NCI-H510A (cell line): ENCODE results near the gene CRAT.
A peak's percentile ranks its signal among the peaks of the same experiment; 100 is the strongest.

Experiments used
- DNase-seq: peaks from one replicate; lab custom pipeline; 2025; lab: John Stamatoyannopoulos, UW

Gene CRAT

DNA sequence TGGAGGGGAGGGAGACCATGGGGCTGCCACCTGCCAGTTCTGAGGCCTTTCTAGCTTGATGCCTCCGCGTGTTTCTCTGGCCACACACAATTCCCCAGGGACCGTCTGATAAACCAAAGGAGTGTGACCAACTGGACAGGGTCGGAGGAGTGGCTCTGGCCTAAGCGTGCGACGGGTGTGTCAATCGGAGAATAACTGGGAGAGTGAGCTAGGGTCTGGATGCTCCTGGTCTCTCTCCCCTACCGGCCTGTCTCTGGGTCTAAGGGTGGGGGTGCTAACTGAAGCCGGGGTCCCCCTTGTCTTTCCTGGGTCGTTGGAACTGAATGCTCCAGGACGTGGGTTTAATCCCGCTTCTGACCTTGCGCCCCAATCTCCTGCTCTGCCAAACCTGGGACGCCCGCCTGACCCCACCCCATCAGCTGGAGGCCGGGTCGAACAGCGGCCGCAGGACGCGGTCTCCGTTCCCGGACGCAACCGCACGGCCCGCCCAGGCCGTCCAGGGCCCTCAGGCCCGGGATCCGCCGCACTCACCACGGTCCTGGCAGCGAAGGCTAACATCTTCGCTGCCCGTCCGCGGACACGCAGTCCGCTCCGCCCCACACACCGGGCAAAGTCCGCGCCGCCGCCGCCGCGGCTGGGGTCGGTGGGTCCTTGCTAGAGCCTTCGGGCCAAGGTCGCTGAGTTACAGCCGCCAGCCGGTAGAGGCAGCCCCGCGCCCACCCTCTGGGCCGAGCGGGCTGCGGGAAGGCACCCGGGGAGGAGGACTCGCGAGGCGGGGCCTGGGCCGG, 447 bp downstream of the CRAT start:
- DNase-seq, result no peak

DNA sequence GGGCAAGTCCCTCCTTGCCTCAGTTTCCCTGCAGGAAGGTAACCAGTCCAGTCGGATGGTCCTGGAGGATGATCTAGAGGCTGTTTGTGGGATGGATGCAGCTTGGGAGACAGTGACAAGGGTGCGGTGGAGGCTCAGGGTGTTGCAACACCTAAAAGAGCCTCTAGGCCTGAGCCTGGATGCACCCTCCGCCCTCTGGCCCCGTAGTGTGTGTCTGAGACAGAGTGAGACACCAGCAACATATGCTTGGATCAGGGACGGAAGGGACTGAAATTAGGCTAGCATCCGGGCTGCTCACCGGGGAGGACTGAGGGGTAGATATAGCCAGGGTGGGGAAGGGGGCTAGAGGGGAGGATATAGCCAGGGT, 1.1 kb downstream of the CRAT start:
- no peak for DNase-seq

DNA sequence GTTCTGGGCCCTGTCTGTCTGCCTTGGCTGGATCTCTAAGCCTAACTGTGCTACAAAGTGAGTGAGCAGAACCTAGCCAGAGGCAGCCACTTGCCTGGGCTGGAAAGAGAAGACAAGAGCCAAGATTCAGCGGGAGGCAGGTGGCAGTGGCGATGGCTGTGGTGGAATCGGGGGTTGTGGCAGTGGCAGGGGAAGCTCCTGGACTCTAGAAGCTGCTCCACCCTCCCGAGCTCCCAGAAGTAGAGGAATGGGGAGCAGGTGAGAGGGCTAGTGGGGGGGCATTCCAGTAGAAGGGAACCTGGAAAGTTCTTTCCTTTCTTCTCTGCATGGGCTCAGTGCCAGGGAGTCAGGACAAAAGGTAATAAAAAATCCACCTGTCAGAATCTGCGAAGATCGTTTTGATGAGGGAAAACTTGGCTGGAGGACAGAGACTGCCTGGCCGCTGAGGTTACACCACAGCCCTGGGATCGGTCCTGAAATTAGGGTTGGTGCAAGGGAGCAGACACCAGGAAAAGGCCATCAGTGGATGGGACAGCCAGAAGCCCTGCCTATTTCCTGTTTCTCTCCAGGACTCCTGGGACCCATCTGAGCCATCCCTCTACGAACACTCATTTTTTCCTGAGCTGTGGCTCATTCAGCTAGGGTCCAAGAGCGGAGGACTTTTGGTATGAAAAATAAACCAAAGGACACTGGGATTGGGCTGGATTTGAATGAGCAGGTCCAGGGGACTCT, 1.6 kb downstream of the CRAT start:
- DNase-seq, result no peak

DNA sequence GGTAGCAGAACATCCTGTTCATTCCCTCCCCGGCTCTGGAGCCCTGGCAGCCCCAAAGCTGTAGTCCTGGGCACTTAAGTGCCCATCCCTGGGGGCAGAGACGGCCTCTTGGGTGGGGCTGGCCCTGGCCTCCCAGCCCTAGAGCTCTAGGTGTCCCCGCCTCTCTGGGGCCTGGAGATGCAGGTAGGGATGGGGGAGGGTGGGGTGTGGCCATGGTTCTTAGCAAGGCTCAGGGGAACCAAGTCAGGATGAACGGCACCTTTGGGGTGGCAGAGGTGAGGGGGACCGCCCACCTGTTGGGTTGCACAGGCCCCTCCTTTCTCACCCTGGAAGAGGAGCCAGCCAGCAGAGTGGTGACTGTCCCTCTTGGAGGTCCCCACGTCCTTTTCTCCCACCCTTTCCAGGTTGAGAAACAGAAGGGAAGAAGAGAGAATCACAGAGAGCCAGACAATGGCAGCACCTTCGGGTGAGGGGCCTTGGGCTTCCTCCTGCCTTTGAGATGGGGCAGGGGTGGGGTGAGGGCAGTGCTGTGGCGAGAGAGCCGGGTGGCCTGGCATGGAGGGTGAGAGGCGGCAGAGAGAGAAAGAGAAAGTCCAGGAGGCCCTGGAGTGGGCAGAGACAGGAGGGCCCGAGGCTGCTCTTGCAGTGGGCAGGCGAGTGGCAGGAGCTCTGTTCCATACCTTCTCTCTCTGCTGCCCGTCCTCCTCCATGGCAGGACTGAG, 2.3 kb downstream of the CRAT start:
- DNase-seq, result no peak

DNA sequence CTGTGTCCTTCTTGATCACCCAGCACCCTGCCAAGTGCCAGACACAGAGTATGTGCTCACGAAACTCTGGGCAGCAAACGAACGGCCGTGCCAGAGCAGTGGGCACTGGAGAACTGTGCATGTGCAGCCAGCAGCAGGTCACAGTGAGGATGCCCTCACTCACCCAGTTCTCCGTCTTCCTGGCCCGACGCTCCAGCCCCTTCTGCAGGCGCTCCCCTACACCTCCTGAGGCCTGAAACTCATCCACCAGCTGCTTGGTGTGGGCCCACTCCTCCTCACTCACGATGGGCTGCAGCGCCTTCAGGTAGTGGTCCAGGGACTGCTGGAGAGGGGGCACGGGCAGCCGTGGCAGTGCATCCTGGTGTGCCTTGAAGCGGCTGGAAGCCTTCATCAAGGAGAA, 2.9 kb downstream of the CRAT start:
- no peak for DNase-seq

DNA sequence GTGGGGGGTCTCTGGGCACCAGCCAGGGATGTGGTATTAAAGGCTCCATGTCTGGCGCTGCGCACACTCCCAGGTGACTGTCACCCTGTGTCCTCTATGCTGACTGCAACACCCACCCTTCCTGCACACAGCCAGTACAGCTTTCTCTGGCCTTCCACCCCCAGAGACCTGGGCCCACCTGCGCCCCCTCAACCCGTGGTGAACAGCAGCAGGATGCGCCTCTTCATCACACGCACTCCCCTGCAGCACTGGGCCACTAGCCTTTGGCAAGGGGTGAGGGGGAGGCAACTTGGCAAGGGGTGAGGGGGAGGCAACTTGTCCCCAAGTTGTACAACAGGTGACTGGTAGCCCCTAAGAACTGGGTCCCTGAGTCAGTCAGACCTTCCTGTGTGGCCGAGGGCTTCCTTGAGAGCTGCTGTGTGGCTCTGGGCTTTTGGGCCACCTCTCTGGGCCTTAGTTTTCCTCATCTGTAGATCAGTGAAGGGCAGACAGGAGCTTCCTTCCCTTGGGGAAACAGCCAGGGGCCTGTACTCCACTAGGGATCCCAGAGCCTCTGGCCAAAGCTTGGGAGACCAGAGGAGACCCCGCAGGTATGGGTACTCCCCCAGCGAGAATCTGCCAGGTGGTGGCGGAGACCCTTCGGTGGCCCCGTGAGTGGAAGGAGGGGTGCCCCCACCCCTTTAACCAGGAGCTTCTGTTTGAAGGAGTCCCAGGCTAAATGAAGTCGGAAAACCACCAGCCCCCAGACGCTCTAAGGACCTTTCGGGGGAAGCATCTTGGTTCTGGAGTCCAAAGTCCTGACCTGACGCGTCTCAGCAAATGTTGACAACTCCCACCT, 4.5 kb downstream of the CRAT start:
- no peak for DNase-seq

DNA sequence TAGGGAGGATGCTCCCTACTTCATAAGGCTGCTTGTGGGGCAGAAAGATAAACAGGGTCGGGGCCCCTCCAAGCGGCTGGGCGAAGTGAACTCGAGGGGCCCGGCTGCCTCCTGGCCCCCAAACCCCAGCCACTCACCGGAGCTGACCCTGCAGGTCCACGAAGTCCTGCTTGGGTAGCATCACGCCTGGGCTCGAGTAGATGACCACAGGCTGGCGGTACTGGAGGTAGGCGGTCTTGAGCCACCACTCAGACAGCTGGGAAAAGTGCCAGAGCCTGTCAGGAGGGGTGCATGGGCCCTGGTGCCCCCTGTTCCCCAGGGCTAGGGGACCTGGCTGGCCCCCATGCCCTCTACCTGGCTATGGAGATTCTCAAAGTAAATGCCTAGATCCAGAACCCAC, 6.5 kb downstream of the CRAT start:
- DNase-seq, result no peak

DNA sequence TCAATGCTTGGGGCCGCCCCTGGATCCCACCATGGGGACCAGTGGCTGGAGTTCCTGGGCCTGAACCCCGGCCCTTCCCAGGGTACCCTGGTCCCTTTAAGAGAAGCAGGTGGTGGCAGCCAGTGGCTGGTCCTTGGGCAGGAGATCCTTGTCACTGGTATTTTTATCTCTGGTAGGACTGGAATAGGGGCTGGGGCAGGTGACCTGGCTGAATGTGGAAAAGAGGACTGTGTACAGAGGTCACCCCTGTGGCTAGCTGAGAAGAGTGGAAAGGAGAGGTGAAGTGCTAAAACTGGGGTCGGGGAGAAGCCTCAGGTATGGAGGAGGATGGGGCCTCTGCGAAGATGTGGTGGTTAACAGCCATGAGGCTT, 7.0 kb downstream of the CRAT start:
- no peak for DNase-seq

DNA sequence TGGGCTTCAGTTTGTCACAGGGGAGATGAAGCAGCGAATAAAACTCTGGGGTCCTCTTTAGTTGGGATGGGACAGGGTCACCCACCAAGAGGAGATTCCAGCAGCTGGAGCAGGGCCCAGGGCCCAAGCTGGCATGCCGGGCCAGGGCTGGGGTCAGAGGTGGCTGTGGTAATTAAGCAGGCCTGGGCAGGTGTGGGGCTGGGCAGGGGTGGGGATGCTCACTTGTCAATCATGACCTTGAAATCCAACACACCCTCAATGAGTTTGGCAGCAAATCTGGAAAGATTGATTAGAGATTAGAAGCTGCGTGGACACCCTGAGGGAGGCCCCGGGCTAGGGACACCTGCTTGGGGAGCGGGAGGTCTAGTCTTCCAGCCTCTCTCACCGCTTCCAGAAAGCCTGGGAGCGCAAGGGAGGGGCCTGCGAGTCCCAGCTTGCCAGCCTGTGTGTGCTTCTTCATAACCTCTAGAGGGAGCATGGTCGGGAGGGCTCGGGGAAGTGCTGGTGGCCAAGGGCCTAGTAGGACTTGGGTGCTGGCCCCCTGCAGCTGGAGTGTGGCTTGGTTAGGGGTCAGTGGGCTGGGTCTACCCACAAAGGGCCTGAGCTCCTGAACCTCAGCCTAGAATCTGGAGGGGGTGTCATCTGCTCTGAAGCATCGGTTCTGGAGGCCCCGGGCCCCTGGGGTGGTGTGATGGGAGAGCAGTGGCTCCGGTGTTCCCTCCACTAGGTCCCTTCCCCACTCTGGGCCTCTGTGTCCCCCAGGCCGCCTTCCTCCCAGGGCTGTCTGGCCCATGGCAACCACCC, 7.6 kb downstream of the CRAT start:
- peak; percentile 55 for DNase-seq

DNA sequence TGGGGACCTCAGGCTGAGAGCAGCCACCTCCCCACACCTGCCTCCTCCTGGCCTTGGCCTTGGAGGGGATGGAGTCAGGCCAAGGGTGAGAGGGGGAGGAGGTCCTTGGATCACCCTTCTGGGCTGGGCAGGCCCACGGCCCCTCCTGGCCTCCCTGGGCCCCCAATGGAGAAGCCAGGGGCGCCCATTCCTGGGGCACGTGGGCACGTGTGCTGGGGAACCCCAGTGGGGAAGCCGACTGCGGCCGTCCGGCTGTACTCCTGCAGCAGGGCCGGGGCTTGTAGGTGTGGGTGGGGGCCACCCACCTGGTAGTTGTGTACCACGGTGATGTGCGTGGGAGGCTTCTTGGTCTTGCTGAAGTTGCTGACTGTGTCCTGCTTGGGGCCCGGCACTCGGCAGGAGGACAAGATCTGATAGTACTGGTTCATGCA, 8.5 kb downstream of the CRAT start:
- no peak for DNase-seq

DNA sequence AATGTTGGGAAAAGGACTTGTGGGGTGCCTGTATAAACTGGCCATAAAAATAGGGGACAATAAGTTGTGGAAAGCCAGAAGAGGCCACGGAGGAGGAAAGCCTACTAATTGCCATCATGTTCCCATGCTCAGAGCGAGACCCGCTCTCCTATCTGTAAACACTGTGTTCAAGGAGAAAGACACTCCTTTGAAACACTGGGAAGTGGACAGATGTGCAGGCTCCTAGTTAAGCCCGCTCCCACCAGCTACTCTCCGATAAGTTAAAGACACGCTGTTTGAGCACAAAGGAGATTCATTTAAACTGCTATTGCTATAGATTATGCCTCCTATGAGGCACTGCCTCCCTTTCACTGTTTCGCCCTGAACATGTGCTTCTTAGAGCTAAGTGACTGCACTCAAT, 9.3 kb downstream of the CRAT start:
- DNase-seq, result no peak

DNA sequence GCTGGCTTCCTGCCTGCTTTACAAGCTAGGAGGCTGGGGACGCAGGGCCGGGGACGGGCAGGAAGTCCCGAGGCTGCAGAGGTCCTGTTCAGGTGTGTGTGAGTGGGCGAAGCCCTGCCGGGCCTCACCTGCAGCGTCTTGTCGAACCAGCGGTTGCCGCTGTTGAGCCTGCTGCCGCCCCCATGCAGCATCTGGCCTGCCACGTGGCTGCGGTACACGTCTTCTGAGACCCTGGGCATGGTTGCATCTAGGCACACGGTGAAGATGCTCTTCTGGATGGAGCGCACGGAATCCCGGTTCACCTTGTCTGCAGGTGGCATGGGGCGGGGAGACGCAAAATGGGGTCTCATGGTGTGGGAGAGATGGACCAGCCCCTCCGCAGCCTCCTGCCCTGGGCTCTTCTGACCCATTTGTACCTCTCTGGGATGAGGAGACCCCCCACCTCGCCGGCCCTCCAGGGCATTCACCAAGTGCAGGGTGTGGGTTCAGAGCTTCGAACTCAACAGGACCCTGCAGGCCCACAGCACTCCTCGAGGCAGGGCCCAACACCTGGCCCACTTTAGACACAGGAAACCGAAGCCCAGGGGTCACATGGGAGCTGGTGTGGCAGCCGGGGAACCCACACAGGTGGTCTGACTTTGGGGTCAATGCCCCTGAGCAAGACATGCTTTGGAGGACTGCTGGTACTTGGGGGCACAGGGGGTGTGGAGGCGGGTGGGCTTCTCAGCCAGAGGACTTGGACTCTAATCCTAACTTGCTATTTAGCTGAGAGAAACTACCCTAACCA, 10.0 kb downstream of the CRAT start:
- no peak for DNase-seq

DNA sequence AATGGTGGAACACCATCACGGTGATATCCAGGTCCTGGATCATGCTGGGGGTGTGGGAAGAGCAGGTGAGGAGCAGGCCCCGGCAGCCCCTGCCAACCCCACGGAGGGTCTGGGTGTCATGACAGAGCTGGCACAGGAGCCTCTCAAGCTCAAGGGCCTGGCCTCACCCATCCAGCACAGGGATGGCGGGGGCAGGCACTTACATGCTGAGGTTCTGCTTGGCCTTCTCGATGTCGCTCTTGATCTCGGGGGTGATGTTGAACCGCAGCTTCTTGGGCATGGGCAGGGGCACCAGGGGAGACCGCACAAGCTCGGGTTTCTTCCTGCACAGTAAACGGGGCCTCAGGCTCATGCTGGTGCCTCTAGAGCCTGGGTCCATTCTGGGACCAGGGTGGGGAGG, 12.3 kb downstream of the CRAT start:
- DNase-seq, result no peak

DNA sequence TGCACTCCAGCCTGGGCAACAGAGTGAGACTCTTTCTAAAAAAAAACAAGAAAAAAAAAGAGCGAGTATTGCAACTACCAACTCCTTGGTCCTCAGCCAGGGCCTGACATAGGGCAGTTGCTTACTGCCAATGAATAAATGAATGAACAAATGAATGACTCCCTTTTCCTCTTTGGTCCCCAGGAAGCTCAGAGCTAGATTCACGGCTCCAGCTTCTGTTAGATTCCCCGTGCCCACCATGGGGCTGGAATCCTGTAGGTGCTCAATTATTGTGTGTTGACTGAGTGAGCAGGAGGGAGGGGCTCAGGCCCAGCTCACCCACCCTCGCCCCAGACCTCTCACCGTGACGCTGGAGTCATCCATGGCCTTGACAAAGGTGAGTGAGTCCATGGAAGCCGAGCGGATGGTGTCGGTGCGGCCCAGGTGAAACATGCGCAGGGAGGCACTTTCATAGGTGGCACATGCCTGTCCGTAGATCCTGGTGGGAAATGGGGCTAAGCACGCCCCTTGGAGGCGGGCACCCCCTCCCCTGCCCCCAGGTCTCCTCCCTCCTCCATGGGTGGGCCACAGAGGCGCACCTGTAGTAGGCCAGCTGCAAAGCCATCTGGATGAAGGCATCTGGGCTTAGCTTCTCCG, 12.8 kb downstream of the CRAT start:
- no peak for DNase-seq

DNA sequence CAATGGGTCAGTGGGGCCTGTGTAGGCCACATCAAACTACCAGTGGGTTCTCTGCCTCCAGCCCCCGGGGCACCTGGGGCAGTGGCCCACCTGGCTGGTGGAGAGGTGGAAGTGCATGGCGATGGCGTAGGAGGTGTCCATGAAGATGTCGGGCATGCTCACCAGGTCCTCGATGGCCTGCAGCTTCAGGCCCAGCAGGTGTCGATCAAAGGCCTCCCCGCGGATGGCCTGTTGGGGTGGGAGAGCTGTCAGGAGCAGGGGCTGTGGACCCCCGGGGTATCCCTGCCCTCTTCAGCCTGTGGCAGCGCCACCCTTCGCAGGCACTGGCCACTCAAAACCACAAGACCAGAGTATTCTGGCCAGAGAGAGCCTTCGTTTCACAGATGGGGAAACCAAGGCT, 14.7 kb downstream of the CRAT start:
- no peak for DNase-seq

DNA sequence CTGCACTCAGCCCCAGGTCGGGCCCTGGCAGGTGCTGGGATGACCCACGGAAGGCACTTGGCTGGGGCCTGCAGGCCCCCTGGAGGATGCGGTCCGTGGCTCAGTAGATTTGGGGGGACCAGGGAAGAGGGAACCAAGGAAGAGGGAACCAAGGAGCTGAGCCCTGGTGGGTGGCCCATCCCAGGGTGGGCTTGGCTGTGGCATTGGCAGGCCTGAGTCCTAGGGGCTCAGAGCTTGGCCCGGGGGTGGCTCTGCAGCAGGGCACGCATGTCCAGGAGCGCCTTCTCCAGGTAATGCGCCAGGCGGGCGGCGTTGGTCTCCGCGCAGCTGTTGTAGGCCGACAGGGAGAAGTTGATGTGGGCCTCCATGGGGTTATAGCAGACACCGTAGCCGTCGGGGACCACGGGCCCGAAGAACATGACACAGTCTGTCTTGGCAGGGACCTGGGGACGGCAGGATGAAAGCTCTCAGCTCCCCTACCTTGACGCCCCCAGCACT, 15.4 kb downstream of the CRAT start:
- no peak for DNase-seq

DNA sequence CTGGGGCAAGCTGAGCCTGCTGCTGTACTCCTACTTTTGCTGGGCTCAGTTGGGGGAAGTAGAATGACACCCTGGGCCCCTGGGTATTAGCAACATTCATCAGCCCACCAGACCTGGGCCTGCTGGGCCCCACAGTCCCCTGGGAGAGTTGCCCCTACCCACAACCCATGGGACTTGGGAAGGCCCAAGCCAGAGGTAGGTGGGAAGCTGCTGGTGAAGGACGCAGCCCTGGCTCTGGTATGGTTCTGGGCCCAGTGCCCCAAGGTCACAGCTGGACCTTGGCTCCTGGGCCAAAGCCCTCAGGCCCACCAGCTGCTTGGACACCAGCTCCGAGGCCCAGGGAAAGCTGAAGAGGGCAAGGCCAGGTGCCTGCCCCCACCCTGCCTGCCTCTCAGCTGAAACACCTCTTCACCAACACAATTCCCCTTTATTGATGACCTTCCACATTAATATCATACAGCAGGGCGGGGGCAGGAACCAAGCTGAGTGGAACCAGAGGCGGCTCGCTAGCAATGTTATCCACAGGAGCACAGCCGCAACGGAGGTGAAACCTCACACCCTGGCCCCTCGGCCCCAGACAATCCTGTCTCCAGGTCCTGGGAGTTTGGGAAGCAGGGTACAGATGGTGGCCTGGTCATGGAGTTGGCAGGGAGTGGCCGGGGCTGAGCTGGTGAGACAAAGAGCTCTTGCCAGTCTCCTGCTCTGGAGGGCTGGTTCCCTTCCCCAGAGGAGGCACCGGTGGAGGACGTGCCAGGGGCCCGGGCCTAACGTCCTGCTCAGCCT, 16.0 kb downstream of the CRAT start:
- DNase-seq, result no peak

DNA sequence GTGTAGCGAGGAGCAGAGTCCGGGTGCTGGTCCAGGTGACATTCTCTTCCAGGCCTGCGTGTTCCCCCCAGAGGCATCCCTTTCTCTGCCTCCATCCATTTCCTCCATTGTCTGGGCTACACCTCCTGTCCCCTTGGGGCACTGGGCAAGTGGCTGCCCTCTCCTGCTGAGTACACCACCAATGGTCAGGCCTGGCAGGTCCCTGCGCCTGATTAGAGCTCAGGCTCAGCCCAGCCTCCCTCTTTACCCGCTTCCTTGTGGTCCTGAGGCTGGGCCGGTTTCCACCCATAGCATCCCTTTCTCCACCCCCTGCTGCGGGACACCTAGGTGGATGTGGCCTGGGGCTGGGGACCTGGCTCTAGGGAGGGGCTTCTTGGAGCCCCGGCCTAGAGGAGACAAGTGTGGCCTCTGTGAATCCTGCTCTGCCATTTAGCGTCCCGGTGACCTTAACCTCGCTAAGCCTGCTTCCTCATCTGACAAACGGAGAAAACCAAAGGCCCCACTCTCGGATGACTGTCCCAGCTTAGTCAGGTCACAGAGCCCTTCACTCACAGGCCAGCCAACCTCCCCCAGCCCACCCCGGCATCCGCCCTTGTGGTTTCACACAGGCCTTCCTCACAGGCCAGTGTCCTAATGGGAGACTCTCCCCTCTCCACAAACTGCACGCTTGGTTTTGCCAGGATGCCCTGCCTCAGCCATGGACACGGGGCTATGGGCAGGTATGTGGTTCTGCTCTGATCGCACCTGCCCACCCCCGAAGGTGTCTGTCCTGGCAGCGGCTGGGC, 16.8 kb downstream of the CRAT start:
- no peak for DNase-seq
